ENCODE measurements around the gene RELN.

GRCh38 chr7:103988468-103989199 lies 824 bp downstream of the RELN start:
- TF ChIP-seq CTCF (tag by site-specific recombination; IDR thresholded peaks at IDR 0.05) (no peak), PRDM2 (tag by site-specific recombination; IDR thresholded peaks at IDR 0.05; ENCODE audit: borderline replicate concordance) (no peak), ZBTB49 (tag by site-specific recombination; IDR thresholded peaks at IDR 0.05; ENCODE audit: low read depth) (no peak), RBAK (tag by site-specific recombination; IDR thresholded peaks at IDR 0.05) (no peak), ZIC2 (tag by site-specific recombination; IDR thresholded peaks at IDR 0.05) (no peak), GLI4 (tag by site-specific recombination; IDR thresholded peaks at IDR 0.05) (no peak), ZNF660 (tag by site-specific recombination; IDR thresholded peaks at IDR 0.05) (no peak), ZNF280D (tag by site-specific recombination; IDR thresholded peaks at IDR 0.05) (no peak), ZNF138 (tag by site-specific recombination; IDR thresholded peaks at IDR 0.05; ENCODE audit: borderline replicate concordance) (no peak), ZNF398 (tag by site-specific recombination; IDR thresholded peaks at IDR 0.05) (no peak)

Measured in HEK293 (cell line).